HG03175 (cell line): ENCODE results near the gene INTS1.
A peak's percentile ranks its signal among the peaks of the same experiment; 100 is the strongest.

Experiments
- ATAC-seq: cut with Tn5 transposase; IDR thresholded peaks from one replicate; pipeline ENCODE4 v1.9.1; 2021; ENCODE audit warnings: mild to moderate bottlenecking, moderate library complexity; ENCODE audit not compliant: unreplicated experiment

INTS1 gene

GRCh38 chr7:1464694-1465093 is 39.5 kb downstream of the INTS1 start:
- no peak for ATAC-seq

GRCh38 chr7:1463676-1464223 is 40.4 kb downstream of the INTS1 start:
- no peak for ATAC-seq

GRCh38 chr7:1461646-1462375 is 42.4 kb downstream of the INTS1 start:
- ATAC-seq, result no peak

GRCh38 chr7:1460821-1461645 is 43.2 kb downstream of the INTS1 start:
- no peak for ATAC-seq

GRCh38 chr7:1459920-1460820 is 44.0 kb downstream of the INTS1 start:
- no peak for ATAC-seq

- peak; percentile 90 for ATAC-seq
These were observed 44.7 kb downstream of the INTS1 start for GRCh38 chr7:1459512-1459892.

- ATAC-seq, result no peak
These were observed 45.3 kb downstream of the INTS1 start, which contains the start of gene MICALL2 for GRCh38 chr7:1458683-1459511. Gene MICALL2 (minus strand): TSS chr7:1459470. CDS start chr7:1459326, 144 bp downstream.

- ATAC-seq, result no peak
These were observed 46.1 kb downstream of the INTS1 start for GRCh38 chr7:1457949-1458682.

- ATAC-seq, result no peak
These were observed 46.9 kb downstream of the INTS1 start for GRCh38 chr7:1457059-1457948.

- no peak for ATAC-seq
These were observed 48.2 kb downstream of the INTS1 start for GRCh38 chr7:1455955-1456354.

GRCh38 chr7:1455241-1455939 is 48.8 kb downstream of the INTS1 start:
- no peak for ATAC-seq

- ATAC-seq, result no peak
These were observed 49.6 kb downstream of the INTS1 start for GRCh38 chr7:1454542-1454941.

GRCh38 chr7:1452205-1452604 is 52.0 kb downstream of the INTS1 start:
- ATAC-seq, result no peak

- no peak for ATAC-seq
These were observed 53.2 kb downstream of the INTS1 start for GRCh38 chr7:1450987-1451386.

- ATAC-seq, result no peak
These were observed 53.8 kb downstream of the INTS1 start for GRCh38 chr7:1450431-1450830.

GRCh38 chr7:1449951-1450350 is 54.2 kb downstream of the INTS1 start:
- no peak for ATAC-seq

GRCh38 chr7:1449501-1449900 is 54.7 kb downstream of the INTS1 start:
- ATAC-seq, result no peak

- no peak for ATAC-seq
These were observed 55.2 kb downstream of the INTS1 start for GRCh38 chr7:1448958-1449357.
